HepG2 (cell line): ENCODE measurements around the gene RIPOR3. TPM values are rescaled to one million over a fixed set of nuclear protein-coding genes. Genes with fewer than 3 reads are reported as not detected.

Experiments used
- CHD4 ChIP-seq: fragments of 200-600 bp; sonication (generic); IDR thresholded peaks from 2 replicates; pipeline ENCODE4 v1.7.0; 2017; ENCODE audit warnings: mild to moderate bottlenecking, low read length, borderline replicate concordance
- GZF1 ChIP-seq: sonication (generic); formaldehyde crosslinking; IDR thresholded peaks from 2 replicates; pipeline ENCODE4 v1.5.1; 2020; ENCODE audit warnings: mild to moderate bottlenecking, missing genetic modification reagents
- HMGXB3 ChIP-seq: sonication (generic); formaldehyde crosslinking; IDR thresholded peaks from 2 replicates; pipeline ENCODE4 v1.4.0; 2020; ENCODE audit warnings: missing genetic modification reagents, borderline replicate concordance
- NCOA5 ChIP-seq: sonication (generic); formaldehyde crosslinking; IDR thresholded peaks from 2 replicates; pipeline ENCODE4 v1.4.0; 2020; ENCODE audit warnings: missing genetic modification reagents
- PBX3 ChIP-seq: sonication (generic); formaldehyde crosslinking; IDR thresholded peaks from 2 replicates; pipeline ENCODE4 v1.8.1; 2023; ENCODE audit warnings: missing genetic modification reagents, inconsistent platforms, borderline replicate concordance
- PRDM15 ChIP-seq: sonication (generic); formaldehyde crosslinking; IDR thresholded peaks from 2 replicates; pipeline ENCODE4 v1.4.0; 2020; ENCODE audit warnings: missing genetic modification reagents
- RBM39 ChIP-seq: fragments of 200-400 bp; formaldehyde crosslinking; IDR thresholded peaks from one replicate; pipeline ENCODE4 v1.6.1; 2018; ENCODE audit warnings: antibody characterized with exemption, mild to moderate bottlenecking, low read depth, low read length; ENCODE audit not compliant: poor library complexity, severe bottlenecking
- REPIN1 ChIP-seq: sonication (generic); formaldehyde crosslinking; IDR thresholded peaks from 2 replicates; pipeline ENCODE4 v1.8.0; 2022; ENCODE audit warnings: missing genetic modification reagents, low read depth, mild to moderate bottlenecking, borderline replicate concordance
- SP1 ChIP-seq, 2 experiments: fragments of 450-650 bp in 1 of 2; sonication (generic) in 1 of 2; formaldehyde crosslinking in 1 of 2; IDR thresholded peaks; 2 replicates each; pipeline versions ENCODE4 v1.4.0 to v1.6.1; 2016 to 2020; ENCODE audit warnings: missing genetic modification reagents in 1 of 2
- SRSF1 ChIP-seq: fragments of 200-400 bp; formaldehyde crosslinking; optimal IDR thresholded peaks from 2 replicates; pipeline ENCODE3; 2017; ENCODE audit warnings: mild to moderate bottlenecking, low read depth, low read length, moderate library complexity
- TARDBP ChIP-seq: sonication (generic); formaldehyde crosslinking; IDR thresholded peaks from 2 replicates; pipeline ENCODE4 v1.8.0; 2022; ENCODE audit warnings: mild to moderate bottlenecking, missing genetic modification reagents
- ZBTB46 ChIP-seq: sonication (generic); formaldehyde crosslinking; IDR thresholded peaks from 2 replicates; pipeline ENCODE4 v1.4.0; 2020; ENCODE audit warnings: mild to moderate bottlenecking, missing genetic modification reagents, borderline replicate concordance
- ZFP62 ChIP-seq: sonication (generic); formaldehyde crosslinking; IDR thresholded peaks from 2 replicates; pipeline ENCODE4 v1.4.0; 2020; ENCODE audit warnings: missing genetic modification reagents
- ZNF256 ChIP-seq: sonication (generic); formaldehyde crosslinking; conservative IDR thresholded peaks from 2 replicates; pipeline ENCODE4 v1.4.0; 2020; ENCODE audit warnings: missing genetic modification reagents
- ZNF30 ChIP-seq: sonication (generic); formaldehyde crosslinking; IDR thresholded peaks from 2 replicates; pipeline ENCODE4 v1.5.0; 2020; ENCODE audit warnings: mild to moderate bottlenecking, missing genetic modification reagents
- ZNF441 ChIP-seq: sonication (generic); formaldehyde crosslinking; IDR thresholded peaks from 2 replicates; pipeline ENCODE4 v1.7.0; 2021; ENCODE audit warnings: missing genetic modification reagents, borderline replicate concordance
- ZNF576 ChIP-seq: sonication (generic); formaldehyde crosslinking; IDR thresholded peaks from 2 replicates; pipeline ENCODE4 v1.4.0; 2020; ENCODE audit warnings: mild to moderate bottlenecking, missing genetic modification reagents
- ZNF577 ChIP-seq: sonication (generic); formaldehyde crosslinking; IDR thresholded peaks from 2 replicates; pipeline ENCODE4 v1.4.0; 2020; ENCODE audit warnings: mild to moderate bottlenecking, low read depth, missing genetic modification reagents, borderline replicate concordance
- ZNF724P ChIP-seq: sonication (generic); formaldehyde crosslinking; IDR thresholded peaks from 2 replicates; pipeline ENCODE4 v1.8.0; 2022; ENCODE audit warnings: missing genetic modification reagents, borderline replicate concordance
- polyA plus RNA-seq, 8 experiments: library from polyadenylated mRNA; depleted of rRNA in 3 of 8; stranded (reverse) in 7 of 8; unstranded in 1 of 8; fragments of >200 nt; fragmentation: Illumina TruSeq in 4 of 8; extraction: Trizol in 4 of 8; gene quantifications; 2 replicates each; pipeline versions ENCODE4 v1.2.1 to v1.2.3, GENCODE V29; 2011 to 2016; ENCODE audit warnings: low read depth in 4 of 8, missing spikeins in 1 of 8, mixed read lengths in 1 of 8; ENCODE audit not compliant: insufficient read depth in 1 of 8
- total RNA-seq, 5 experiments: library from RNA; depleted of rRNA; stranded (reverse); fragments of >200 nt; fragmentation: Illumina TruSeq; extraction: Trizol; gene quantifications; 2 replicates each; pipeline ENCODE4 v1.2.3, GENCODE V29; 2016; ENCODE audit warnings: low read depth in 1 of 5

RIPOR3 gene
- total and polyA plus RNA-seq, 2 of the 13 experiments (the other 11 are each of a cell fraction or from before 2014, with no cell fraction given): 0.18 TPM; not detected in 1

GRCh38 chr20:50629670-50630045, 61.7 kb downstream of the RIPOR3 start (continued):
- TF ChIP-seq ZNF441 (CRISPR knock-in tag): no peak
- TF ChIP-seq PRDM15 (CRISPR knock-in tag): no peak
- no peak for TF ChIP-seq SP1 (IDR thresholded peaks at IDR 0.05)
- no peak for TF ChIP-seq SP1 (CRISPR knock-in tag; IDR thresholded peaks at IDR 0.05)
- TF ChIP-seq PBX3 (CRISPR knock-in tag): no peak
- no peak for TF ChIP-seq TARDBP
- TF ChIP-seq SRSF1: no peak
- TF ChIP-seq ZNF30 (CRISPR knock-in tag): no peak
- TF ChIP-seq ZNF577 (CRISPR knock-in tag): no peak
- no peak for TF ChIP-seq RBM39
- 0 out of 2 replicates have a peak, but pooled peaks have one; percentile 12 for TF ChIP-seq ZBTB46
- no peak for TF ChIP-seq CHD4
- 0 out of 2 replicates have a peak, but pooled peaks have one; percentile 9 for TF ChIP-seq ZNF576 (CRISPR knock-in tag)
- TF ChIP-seq ZFP62 (CRISPR knock-in tag): no peak
- no peak for TF ChIP-seq ZNF724P (CRISPR knock-in tag)
- TF ChIP-seq HMGXB3 (CRISPR knock-in tag): no peak
- TF ChIP-seq NCOA5 (CRISPR knock-in tag): no peak
- TF ChIP-seq GZF1 (CRISPR knock-in tag): no peak
- no peak for TF ChIP-seq ZNF256 (CRISPR knock-in tag)
- TF ChIP-seq REPIN1 (CRISPR knock-in tag): no peak
